Dedifferentiated amniotic fluid mesenchymal stem cell (primary cell): ENCODE results near the gene EMILIN2.

ENCODE experiments used
- DNase-seq: peaks from one replicate; pipeline ENCODE4 v3.0.0-alpha.2; 2016; ENCODE audit errors: extremely low spot score

The EMILIN2 gene

GRCh38 chr18:2956056-2956455, 109.2 kb downstream of the EMILIN2 start:
- peak; percentile 39 for DNase-seq

GRCh38 chr18:2958819-2959298, 112.1 kb downstream of the EMILIN2 start:
- DNase-seq, result peak; percentile 56

DNA sequence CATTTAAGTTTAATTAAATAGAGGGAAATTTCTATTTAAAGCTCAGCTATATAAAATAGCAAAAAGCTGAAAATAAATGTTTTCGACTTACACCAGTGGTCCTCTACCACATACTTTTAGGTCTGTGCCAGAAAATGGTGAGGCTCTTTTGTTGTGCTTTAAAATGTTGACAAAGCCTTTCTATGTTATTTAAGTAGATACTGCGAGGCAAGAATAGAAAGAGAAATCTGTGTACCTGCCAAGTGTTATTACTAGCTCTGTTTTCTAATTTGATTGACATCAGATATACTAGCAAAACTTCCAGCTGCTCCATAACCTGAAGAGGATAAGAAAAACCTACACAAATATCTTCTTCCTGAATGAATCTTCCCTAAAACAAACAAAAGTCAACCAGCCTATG, 112.5 kb downstream of the EMILIN2 start:
- DNase-seq, result no peak

DNA sequence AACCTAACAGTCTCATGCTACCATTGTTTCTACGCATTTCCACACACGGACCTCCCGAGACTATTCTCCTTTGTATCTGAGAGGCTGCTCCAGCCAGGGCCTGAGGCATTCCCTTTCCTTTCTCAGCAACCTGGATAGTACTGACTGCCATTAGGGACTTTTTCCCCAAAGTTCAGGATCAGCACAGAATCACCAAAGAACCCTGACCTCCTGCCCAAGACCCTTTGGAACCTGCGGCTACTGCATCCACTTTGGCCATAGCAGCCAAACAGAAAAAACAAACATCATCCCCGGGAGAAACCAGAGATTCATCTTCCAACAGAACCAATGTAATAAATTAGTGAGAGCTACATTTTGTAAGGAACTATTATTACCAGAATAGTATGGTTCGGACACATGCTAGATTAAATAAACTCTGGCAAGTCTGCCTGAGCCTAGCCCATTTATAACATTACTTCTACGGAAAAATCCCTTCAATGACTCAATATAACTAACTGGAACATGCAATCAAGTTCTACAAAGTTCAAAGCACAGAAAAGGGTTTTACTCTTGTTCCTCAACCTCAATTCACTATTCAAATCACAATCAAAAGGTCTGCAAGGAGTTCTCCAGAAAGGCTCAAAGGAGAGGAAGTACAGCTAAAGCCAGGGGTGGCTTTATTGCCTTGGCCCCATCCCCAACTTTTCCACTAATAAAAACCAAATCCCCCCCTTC, 114.3 kb downstream of the EMILIN2 start:
- no peak for DNase-seq

- DNase-seq, result no peak
Measured at GRCh38 chr18:2961821-2962220, 115.0 kb downstream of the EMILIN2 start.

DNA sequence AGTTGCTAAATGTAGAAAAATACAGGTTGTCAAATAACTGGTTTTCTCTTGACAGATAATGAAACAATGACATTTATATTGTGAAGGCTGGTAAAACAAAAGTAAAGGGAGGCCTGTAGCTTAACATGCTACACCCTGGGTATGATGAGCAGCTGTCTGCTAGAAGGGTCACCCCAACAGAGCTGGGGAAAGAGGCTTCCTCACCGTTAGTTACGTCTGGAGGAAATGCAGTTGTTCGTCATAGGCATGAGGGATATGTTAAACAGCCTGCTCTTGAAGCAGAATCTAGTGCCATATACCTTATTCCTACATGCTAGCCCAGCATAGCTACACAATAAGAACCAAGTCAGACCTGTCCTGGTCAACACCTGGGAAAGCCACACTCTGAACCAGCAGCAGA, 116.2 kb downstream of the EMILIN2 start:
- no peak for DNase-seq

DNA sequence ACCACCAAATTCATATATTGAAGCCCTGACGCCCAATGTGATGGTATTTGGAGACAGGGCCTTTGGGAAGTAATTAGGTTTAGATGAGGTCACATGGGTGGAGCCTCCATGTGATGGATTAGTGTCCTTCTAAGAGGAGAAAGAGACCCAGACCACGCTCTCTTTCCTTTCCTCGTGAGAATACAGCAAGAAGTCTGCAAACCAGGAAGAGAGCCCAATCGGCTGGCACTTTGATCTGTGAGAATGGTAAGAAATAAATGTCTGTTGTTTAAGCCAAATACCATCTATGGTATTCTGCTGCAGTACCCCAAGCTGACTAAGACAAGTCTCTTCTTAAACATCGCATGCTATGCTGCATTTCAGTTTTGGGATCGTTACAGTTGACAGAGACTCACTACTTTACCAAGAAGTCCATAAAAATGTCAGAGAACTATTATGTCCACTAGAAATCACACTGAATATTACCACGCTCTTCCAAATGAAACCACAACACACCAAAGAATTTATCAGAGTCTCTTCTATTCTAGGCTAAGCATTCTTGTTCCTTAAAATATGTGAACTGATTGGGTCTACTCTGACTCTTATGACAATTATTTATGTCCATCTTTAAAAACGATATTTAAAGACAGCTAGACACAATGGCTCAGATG, 117.7 kb downstream of the EMILIN2 start:
- no peak for DNase-seq
